HG03558 (cell line): ENCODE results near the gene HUS1.
"Not testable (repeated sequence)": the region's sequence is repeated elsewhere in the genome, so short reads cannot be mapped to it uniquely, and the experiment has no call there.

Experiments used
- ATAC-seq: cut with Tn5 transposase; IDR thresholded peaks from one replicate; pipeline ENCODE4 v1.9.1; 2021; ENCODE audit warnings: moderate number of reproducible peaks; ENCODE audit not compliant: unreplicated experiment; ENCODE audit errors: extremely low read depth

The HUS1 gene

GRCh38 chr7:47946581-47947354 lies 32.6 kb downstream of the HUS1 start:
- no peak for ATAC-seq

GRCh38 chr7:47945261-47946015 lies 34.0 kb downstream of the HUS1 start:
- ATAC-seq: no peak

- ATAC-seq: no peak
Measured at GRCh38 chr7:47944536-47945260, 34.7 kb downstream of the HUS1 start.

- no peak for ATAC-seq
Measured at GRCh38 chr7:47943676-47944474, 35.5 kb downstream of the HUS1 start.

- ATAC-seq: not testable (repeated sequence)
Measured at GRCh38 chr7:47942651-47943050, 36.8 kb downstream of the HUS1 start.

GRCh38 chr7:47942132-47942531 lies 37.3 kb downstream of the HUS1 start:
- no peak for ATAC-seq

- ATAC-seq: no peak
Measured at GRCh38 chr7:47941136-47941844, 38.1 kb downstream of the HUS1 start.

- no peak for ATAC-seq
Measured at GRCh38 chr7:47940088-47941013, 39.1 kb downstream of the HUS1 start.

- ATAC-seq: no peak
Measured at GRCh38 chr7:47939425-47940036, 39.9 kb downstream of the HUS1 start.

- no peak for ATAC-seq
Measured at GRCh38 chr7:47938574-47939165, 40.7 kb downstream of the HUS1 start.

- peak; percentile 37 for ATAC-seq
Measured at GRCh38 chr7:47937711-47938573, 41.5 kb downstream of the HUS1 start.

GRCh38 chr7:47937065-47937687 lies 42.2 kb downstream of the HUS1 start:
- ATAC-seq: peak; percentile 94

GRCh38 chr7:47936323-47936722 lies 43.1 kb downstream of the HUS1 start:
- no peak for ATAC-seq

- ATAC-seq: no peak
Measured at GRCh38 chr7:47935336-47935735, 44.1 kb downstream of the HUS1 start.

- no peak for ATAC-seq
Measured at GRCh38 chr7:47934831-47935230, 44.6 kb downstream of the HUS1 start.

- ATAC-seq: no peak
Measured at GRCh38 chr7:47933215-47933614, 46.2 kb downstream of the HUS1 start.
